Activated CD4-positive, alpha-beta T cell treated with anti-CD3 and anti-CD28 coated beads, Interleukin-2, amount 50 U/mL, for 1 hour (primary cell): ENCODE measurements around the gene FAM216A.
"Not testable (repeated sequence)": the region's sequence is repeated elsewhere in the genome, so short reads cannot be mapped to it uniquely, and the experiment has no call there.

Experiments used
- DNase-seq: peaks from one replicate; pipeline ENCODE4 v3.0.0-alpha.2; 2020

Gene FAM216A

GRCh38 chr12:110468214-110469048 lies at the start of gene FAM216A, which contains the start of gene GPN3:
Gene FAM216A, plus strand, starts transcription at chr12:110468845. Its CDS starts 31 bp downstream, at chr12:110468876.
Gene GPN3, minus strand, starts transcription at chr12:110468257. Its CDS starts 54 bp downstream, at chr12:110468203.
- DNase-seq: peak; percentile 93

- not testable (repeated sequence) for DNase-seq
Measured at GRCh38 chr12:110420644-110421043, 48.0 kb upstream of the FAM216A start.

GRCh38 chr12:110421159-110421661 lies 47.4 kb upstream of the FAM216A start:
- DNase-seq: no peak

- no peak for DNase-seq
Measured at GRCh38 chr12:110421701-110422100, 46.9 kb upstream of the FAM216A start.

- DNase-seq: no peak
Measured at GRCh38 chr12:110424237-110424636, 44.4 kb upstream of the FAM216A start.

GRCh38 chr12:110426406-110426805 lies 42.2 kb upstream of the FAM216A start:
- no peak for DNase-seq

- DNase-seq: not testable (repeated sequence)
Measured at GRCh38 chr12:110429676-110430075, 39.0 kb upstream of the FAM216A start.

GRCh38 chr12:110431957-110432587 lies 36.6 kb upstream of the FAM216A start:
- DNase-seq: no peak

GRCh38 chr12:110436231-110436630 lies 32.4 kb upstream of the FAM216A start:
- no peak for DNase-seq

GRCh38 chr12:110444455-110444854 lies 24.2 kb upstream of the FAM216A start:
- DNase-seq: no peak

- peak; percentile 95 for DNase-seq
Measured at GRCh38 chr12:110449799-110450497, 18.7 kb upstream of the FAM216A start, which contains the start of gene ARPC3. Gene ARPC3, minus strand, starts transcription at chr12:110450337. Its CDS starts 77 bp downstream, at chr12:110450260.

GRCh38 chr12:110451263-110451662 lies 17.4 kb upstream of the FAM216A start:
- DNase-seq: no peak

GRCh38 chr12:110453569-110454296 lies 14.9 kb upstream of the FAM216A start:
- no peak for DNase-seq

GRCh38 chr12:110458756-110459155 lies 9.9 kb upstream of the FAM216A start:
- DNase-seq: no peak

- DNase-seq: not testable (repeated sequence)
Measured at GRCh38 chr12:110461189-110461588, 7.5 kb upstream of the FAM216A start.

- DNase-seq: no peak
Measured at GRCh38 chr12:110465024-110465423, 3.6 kb upstream of the FAM216A start.

- not testable (repeated sequence) for DNase-seq
Measured at GRCh38 chr12:110465765-110466164, 2.9 kb upstream of the FAM216A start.

- DNase-seq: no peak
Measured at GRCh38 chr12:110466791-110467190, 1.9 kb upstream of the FAM216A start.

GRCh38 chr12:110467847-110468213 lies 815 bp upstream of the FAM216A start:
- DNase-seq: no peak

GRCh38 chr12:110475426-110475825 lies 6.8 kb downstream of the FAM216A start:
- DNase-seq: no peak

GRCh38 chr12:110498984-110499706 lies 30.5 kb downstream of the FAM216A start:
- DNase-seq: no peak

- DNase-seq: peak; percentile 20
Measured at GRCh38 chr12:110501399-110501751, 32.7 kb downstream of the FAM216A start.
